ENCODE measurements around the gene PRDM16.

Gene PRDM16

DNA sequence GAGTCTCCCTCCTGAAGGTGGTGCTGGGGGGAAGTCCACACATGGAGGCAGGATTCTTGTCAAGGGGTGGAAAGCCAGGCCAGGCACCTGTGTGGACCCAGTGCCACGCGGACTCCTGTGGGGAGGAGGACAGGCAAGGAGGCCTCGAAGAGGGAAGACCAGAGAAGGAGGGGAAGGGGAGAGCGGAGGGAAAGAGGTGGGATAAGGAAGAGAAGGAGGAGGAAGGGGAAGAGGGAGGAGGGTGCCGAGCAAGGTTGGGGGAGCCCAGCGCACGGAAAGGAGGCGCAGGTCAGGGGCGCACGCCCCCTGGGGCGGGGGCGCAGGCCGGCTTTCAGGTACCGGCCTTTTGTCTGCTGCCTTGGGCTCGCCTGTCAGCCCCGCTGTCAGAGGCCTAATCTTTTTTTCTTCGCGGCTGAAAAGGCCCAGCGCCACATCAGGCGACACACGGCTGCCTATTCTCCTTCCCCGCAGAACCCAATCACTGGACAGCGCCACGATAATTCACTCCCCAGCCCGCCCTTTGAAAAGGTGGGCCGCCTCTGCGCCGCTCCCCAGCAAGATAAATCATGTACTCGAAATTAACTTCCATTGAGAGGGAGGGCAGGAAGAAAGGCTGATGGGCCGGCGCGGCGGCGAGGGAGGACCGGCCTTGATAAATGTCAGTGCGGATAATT lies 42.5 kb downstream of the PRDM16 start:
- DNase-seq = no peak

DNA sequence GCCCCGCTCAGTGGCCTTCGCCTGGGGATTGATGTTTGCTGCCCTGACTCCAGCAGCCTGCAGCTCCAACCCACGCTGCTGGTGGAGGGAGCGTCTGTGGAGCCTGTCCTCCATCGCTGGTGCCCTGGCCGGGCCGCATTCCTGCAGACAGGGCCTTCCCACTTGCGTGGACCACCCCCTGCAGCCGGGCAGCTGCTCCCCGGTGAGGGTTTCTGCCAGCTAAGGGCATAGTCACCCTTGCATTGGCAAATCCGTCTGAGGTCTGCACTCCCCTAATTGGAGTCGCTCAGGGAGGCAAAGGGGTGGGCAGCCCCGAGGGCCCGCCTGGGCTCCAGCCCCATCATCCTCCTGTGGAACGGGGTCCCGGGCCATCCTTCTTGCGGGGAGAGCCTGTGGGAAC lies 43.5 kb downstream of the PRDM16 start:
- no peak for DNase-seq

DNA sequence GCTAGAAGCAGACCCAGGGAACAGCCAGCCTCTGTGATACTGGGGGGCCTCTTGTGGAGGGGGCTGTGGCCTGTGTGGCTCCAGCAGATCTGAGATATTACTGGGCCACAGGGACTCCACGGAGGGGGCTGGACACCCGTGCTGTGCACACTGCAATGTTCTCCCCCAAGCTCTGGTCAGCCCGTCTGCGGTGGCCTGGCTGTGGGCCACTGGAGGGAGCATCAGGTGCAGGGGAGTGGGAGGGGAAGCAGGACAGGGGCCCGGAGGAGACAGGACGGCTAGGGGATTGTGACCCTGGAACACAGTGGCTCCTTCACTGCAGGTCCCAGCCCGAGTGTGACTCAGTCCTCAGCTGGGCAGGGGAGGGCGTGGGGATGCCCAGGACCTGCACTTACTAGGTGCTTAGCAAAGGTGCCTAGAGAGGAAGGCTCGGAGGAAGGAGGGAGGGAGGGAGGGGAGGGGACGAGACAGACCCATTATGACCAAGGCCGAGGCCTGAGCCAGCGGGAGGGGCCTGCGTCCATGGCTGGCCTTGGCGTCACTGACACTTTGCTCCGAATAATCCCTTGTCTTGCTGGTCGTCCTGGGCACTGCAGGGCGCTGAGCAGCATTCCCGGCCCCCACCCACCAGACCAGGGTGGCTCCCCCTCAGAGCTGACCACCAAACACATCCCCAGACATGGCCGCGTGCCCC lies 44.2 kb downstream of the PRDM16 start:
- DNase-seq = no peak

DNA sequence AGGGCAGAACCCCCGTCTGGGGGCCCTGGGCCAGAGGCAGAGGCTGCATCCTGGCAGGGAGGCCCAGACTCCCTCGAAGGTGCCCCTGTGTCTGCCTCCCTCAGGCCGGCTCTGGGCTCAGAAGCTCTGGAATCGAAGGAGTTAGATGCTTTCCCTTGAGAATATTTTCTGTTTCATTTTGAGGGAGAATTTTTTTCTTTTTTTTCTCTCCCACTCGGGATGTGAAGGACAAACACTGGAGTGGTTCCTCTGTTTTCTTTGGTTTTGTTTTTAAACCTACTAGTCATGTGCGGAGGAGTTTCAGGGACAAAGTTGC lies 44.7 kb downstream of the PRDM16 start:
- DNase-seq = no peak

DNA sequence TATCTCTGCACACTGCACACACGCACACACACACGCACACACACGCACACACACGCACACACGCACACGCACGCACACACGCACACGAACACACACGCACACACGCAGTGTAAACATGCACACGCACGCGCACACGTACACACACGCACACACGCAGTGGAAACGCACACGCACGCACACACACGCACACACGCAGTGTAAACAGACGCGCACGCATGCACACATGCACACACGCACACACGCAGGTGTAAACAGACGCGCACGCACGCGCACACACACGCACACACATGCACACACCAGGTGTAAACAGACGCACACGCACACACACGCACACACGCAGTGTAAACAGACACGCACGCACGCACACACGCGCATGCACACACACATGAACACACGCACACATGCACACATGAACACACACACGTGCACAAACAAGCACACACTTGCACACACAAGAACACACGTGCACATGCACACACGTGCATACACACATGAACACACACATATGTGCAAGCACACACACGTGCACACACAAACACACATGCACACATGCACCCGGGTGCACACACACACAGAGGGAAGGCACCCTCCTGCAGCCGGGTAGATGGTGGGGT lies 45.2 kb downstream of the PRDM16 start:
- DNase-seq = no peak

DNA sequence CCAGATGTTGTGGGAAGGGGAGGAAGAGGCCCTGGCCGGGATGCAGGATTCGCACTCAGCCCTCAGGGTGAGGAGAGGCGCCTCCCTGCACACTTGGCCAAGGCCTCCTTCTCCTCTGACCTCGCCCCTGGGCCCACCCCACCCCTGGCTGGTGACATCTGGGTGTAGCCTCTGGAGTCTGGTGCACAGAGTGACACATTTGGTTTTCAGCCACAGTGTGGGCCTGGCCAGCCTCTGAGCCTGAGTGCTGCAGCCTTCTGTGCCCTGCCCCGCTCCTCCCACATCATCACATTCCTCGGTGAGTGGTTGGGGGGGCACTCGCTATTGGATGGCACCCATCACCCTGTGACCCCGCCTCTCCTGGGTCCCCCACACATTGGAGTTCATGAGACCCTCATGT lies 45.8 kb downstream of the PRDM16 start:
- no peak for DNase-seq

DNA sequence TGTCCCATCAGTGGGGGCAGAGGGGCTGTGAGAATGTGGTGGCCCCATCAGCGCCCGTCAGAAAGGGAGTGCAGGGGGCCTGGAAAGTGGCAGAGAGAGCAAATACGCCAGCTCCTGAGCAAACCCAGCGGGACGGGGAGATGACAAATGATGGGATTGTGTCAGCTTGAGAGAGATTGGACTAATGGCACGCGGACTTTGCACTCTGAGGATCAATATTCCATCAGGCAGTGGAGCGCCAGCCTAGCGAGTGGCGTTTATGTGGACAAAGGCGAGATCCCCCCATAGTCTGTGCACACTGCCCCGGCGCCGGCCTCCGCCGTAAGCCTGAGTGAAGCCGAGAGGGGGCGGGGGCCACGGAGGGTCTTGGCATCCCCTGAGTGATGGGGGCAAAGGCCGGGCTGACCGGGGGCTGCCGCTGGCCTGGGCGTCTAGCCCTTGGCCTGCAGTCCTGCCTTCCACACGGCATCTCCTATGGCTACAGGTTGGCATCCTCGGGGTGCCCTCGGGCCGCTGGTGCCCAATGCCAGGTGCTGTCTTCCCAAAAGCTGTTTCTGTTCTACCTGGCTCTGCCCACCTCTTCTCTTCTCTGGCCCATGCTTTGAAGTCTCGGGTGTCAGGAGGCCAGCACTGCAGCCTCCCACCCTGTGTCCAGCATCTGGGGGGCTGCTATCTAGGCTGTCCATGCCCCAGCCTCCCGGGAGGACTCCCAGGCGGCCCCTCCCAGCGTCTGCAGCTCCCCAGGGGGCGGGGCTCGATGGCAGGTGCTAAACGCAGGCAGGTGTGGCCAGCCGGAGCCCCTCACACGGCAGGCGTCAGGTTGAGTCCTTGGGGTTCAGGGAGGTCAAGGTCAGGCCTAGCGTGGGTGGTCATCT lies 46.5 kb downstream of the PRDM16 start:
- no peak for DNase-seq

DNA sequence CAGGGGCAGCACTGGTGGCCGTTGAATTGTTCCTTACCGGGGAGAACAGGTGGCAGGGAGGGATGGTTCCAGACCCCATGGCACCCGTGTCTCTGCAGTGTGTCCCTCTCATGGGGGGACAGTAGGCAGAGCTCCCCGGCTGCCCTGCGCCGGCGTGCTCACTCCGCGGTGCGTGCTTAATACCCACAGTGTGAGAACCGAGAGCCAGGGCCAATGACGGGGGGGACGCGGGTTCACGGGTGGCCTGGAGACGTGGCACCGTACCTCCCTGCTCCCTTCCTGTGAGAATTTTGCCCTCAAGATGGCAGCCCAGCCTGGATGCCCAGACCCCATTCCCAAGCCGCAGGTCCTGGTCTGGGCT lies 47.1 kb downstream of the PRDM16 start:
- no peak for DNase-seq

DNA sequence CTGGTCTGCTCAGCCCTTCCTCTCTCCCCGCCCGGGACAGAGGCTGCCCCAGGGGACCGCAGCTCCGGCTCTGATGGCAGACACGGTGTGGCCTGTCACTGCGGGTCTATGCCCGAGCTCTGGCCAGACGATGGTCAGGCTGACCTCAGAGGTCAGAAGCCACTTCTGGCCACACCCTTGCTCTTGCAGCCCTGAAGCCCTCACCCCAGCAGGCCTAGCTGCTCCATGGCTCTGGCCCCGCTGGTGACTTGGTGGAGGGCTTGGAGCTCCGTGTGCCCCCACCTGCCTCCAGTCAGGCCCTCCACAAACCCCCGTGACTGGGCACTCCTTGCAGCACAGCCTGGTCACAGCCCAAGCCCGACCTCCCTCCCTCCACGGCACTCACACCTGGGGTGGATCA lies 47.6 kb downstream of the PRDM16 start:
- no peak for DNase-seq

DNA sequence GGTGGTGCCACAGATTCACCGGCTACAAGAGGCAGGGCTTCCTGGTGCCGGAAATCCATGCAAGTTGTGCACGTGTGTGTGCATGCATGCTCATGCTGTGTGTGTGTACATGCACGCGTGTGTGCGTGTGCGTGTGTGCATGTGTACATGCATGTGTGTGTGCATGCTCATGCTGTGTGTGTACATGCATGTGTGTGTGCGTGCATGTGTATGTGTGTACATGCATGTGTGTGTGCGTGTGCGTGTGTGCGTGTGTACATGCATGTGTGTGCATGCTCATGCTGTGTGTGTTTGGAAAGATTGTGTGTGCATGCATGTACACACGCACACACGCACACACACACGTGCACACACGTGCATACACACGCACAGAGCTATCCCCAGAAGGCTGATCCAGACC lies 48.9 kb downstream of the PRDM16 start:
- no peak for DNase-seq

DNA sequence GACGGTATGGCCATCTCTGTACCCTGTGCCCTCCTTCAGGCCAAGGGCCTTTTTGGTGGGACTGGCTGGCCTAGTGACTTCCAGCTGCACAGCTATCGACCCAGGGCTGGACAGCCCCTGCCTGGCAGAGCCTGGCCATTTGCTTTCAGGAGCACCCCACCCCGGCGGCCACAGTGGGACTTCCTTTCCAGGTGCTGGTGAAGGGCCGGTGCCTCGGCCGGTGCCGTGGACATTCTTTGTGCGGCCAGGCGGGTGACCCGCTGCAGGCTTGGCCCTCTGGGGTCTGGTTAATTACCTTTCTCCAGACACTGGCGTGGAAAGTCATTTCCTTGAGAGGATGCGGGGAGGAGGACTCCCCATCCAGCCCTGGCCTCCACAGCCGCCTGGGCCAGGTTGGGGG lies 50.1 kb downstream of the PRDM16 start:
- no peak for DNase-seq

DNA sequence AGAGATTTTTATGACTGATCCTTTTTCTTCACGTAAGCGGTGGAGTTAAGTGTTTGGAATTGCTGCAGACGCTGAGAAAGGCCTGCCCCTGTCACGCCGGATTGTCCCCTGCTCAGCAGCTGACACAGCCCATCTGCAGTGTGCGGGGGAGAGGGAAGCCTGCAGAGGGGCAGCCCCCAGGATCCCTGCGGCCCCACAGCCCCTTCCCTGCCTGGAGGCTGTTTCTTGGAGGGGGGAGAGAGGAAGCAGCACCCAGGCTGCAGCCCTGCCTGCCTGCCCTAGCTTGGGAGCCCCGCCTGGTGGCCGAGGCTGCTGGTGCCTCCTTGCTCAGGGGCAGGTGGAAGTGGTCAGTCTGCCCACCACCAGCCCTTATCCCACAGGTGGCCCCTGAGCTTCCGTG lies 50.7 kb downstream of the PRDM16 start:
- no peak for DNase-seq

DNA sequence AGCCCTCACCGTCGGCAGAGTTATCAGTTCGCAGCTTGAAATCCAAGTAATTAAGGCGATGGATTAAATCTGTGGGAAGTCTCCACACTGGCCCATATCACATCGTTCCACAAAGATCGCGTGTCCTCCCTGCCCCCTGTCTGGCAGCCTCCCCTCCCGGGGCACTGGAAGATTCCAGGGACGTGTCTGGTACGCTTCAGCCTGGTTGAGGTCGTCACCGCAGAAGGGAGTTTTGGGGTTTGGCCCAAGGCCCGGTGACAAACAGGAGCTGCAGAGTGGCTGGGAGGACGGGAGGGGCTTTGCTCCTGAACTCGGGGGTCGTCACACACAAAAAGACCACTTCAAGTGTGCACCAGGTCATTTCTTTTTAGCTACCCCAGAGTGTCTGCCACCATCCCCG lies 51.1 kb downstream of the PRDM16 start:
- DNase-seq = no peak

DNA sequence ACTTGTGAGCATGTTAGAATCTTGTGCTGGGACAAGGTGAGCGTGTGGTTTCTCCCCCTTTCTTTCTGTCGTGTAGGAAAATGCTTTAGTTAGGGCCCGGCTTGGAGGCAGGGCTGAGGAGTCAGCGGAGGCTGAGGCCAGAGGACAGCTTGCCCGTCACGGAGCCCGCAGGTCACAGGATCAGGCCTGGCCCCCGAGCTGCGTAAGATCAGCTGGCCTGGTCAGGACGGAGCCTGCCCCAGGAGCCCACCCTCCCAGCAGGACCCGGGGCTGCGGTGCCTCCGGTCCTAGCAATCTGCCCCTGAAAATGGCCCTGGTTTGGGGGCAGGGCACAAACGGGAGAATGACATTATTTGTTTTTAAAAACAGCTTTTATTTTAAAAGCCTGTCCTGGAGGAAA lies 52.0 kb downstream of the PRDM16 start:
- DNase-seq = no peak

DNA sequence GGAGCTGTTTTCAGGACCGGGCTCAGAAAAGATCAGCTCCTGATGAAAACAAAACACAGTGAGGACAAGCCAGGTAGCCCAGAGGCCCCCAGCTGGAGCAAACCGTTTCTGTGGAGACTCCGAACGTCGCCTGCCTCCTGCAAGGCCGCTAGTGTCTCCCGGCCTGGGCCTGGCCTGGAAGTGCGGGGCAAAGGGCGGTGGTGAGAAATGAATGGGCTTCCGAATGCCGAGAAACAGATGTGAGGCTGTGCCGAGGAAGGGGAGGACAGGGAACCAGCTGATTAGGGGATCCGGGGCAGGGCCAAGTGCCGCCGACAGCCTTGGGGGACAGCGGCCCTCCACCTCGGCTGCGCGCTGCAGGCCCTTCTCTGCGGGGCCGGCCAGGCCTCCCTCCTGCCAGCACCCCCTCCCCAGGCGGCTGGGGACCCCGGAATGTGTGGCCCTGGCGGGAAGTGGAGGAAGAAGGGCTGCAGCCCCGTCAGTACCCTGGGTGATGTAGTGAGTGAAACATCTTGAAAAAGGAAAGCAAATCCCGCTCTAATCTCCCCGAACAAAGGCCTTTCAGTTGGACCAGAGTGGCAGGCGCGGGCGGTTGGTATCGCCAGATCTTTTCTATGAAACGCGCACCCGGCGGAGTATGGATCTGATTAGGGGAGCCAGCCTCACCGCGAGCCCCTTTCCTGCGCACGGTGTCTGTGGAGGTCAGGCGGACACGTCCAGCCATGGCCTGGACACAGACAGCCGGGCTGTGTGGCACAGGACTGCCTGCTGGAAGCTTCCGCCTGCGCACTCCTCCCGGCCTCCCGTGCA lies 52.6 kb downstream of the PRDM16 start:
- no peak for DNase-seq

DNA sequence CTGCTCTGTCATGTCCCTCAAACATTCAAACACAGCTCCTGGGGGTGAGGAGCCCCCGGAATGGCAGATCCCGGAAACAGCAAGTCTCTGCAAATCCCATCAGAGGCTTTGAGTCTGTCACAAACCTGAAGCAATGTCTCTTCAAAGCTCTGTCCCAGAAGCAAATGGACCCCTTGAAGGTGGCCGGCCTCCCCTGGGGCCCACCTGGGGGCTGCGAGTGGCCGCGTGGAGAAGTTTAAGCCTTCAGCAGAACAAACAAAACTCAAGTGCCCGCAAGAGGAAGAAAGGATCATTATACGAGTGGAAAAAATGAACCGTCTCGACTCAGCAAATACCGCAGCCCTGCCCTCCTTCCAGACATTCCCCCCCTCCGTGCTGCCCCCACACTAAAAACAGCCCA lies 53.3 kb downstream of the PRDM16 start:
- no peak for DNase-seq

DNA sequence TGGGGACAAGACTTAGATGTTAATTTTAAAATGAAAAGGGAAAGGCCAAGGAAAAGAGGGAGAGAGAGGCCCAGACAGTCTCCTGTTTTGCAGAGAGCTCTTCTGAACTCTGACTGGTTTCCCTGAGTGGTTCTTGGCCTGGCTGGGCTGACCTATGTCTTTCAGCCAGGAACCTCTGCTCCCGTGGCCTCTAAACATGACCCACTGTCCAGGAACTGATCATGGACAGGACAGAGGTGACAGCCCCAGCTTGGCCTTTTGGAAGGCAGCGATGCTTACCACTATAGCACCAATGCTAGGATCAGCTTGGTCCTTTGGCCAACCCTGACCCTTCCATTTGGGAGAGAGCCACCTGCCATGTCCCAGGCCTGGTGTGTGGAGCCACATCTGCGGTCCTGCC lies 55.2 kb downstream of the PRDM16 start:
- DNase-seq = no peak

DNA sequence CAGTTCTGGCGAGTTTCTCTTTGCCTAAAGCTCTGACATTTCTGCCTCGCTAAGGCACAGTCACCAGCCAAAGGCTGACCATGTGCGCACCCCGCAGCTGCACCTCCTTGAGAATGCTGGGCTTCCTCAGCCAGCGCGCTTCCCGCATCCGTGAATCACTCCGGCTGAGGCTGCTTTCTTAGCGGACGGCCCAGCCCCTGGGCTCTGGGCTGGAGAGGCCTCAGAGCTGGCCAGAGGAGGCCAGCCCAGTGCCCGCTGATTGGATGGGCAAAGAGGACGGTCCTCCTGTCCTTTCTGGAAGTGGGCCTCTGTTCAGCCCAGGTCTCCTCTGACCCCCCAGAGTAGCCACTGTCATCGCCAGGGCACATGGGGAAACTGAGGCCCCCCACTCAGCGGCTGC lies 56.1 kb downstream of the PRDM16 start:
- no peak for DNase-seq

DNA sequence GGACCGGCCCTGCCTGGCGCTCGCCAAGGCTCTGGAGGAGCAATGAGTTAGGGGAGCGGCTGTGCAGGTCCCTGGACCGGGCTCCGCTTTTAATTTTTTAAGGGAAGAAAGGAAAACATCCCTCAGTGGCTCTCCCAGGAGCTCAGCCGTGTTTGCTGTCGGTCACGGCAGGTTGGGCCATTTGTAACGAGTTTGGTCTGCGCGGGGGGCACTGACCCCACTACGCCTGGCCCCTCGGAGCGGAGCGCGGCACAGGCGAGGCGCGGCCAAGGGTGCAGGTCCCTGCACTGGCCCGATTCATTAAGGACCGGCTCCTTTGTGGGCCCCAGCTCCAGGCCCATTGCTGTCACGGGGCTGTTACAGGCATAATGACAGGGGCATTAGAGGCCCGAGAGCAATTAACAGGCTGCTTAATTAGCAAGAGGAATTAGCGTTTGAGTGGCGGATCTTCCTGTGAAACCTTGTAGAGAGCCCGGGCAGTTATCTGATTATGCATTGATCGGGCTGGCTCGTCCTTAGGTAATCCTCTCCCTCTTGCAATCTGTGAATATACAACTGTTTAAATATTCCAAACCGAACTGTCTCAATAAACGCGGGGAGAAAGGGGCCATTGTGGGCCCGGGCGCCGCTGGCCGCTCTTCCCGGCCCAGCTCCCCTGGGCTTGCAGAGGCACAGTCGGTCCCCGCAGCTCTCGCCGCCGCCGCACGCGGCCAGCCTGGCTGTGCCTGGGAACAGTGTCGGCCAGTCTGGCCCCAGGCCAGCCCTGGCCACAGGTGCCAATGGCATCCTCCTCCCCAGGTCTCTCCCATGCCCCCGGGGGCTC lies 56.8 kb downstream of the PRDM16 start:
- no peak for DNase-seq

DNA sequence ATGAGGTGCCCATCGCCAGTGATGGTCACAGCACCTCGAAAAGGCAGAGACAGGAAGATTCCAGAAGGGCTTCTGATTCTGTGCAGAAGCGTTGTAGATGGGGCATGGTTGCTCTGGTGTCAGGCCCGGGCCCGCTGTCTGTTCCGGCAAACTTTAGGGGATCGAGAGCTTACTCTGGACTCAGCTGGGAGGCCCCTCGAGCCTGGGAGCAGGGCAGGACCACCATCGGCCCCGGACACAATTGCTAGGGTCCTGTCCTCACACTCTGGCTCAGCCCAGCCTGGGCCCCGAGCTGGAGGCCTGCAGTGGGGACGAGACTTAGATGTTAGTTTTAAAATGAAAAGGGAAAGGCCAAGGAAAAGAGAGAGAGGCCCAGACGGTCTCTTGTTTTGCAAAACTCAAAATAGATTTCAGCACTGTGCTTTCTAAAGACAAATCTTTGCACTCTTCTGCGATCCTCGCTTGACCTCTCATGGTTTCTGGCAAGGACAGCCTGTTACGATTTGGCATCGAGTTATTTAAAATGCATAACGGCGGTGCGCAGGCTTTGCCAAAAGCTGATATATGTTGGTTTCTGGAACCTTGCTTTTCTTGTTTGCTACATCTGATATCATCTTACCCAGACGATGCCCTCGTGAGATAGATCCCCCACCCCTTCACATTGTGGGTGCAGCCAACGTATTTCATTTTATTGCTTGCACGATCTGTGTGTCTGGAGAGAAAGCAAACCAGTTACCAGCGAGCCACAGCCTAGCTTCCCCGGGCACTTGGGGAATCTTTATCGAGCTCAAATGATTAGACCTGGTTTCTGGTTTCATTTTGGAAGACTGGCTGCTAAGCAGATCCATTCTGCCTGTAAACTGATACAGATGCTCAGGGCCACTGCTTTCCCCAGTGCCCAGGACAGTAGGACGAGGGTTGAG lies 58.0 kb downstream of the PRDM16 start:
- no peak for DNase-seq

DNA sequence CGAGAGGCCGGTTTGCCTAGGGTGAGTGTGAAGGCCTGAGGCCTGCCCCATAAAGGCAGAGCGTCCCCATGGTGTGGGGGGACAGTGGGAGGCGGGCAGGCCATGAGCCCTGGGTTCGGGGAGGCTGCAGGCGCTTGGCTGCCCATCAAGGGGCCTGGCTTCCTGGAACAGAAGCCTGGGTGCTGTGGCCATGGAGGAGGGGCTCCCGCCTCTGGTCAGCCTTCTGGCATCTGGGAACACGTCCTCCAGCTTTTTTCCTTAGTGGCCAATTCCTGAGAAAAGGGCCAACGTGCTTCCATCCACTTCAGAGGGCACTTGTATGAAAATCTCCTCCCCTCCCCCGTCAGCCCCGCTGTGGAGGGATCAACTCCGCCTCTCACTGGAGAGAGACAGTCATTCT lies 58.7 kb downstream of the PRDM16 start:
- no peak for DNase-seq

Measured in NK-92 treated with Interleukin-12 subunit alpha and Interleukin-12 subunit beta, amount 100 ng/mL, for 24 hours (cell line).